NK-92 (cell line): ENCODE measurements around the gene SLC6A1.

Experiments
- DNase-seq: peaks from one replicate; lab custom pipeline; 2025; ENCODE audit not compliant: unreplicated experiment; lab: John Stamatoyannopoulos, UW

SLC6A1 gene

DNA sequence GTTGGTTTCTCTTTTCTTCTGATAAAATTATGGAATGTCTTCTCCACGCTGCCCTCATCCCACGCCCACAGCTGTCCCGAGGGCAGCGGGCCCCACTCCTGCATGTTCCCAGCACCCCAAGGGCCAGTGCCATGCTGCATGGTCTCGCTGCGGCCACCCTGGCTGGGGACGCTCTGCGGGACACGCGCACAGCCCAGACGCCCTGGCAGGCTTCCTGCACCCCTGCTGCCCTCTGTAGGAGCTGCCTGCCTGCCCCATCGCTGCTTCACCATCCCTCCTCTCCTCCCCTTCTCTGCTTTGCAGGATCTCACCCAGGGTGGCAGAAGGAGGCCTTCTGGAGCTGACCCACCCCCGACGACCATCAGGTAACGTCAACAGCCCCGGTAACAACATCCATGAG is 22.8 kb downstream of the SLC6A1 start:
- no peak for DNase-seq

DNA sequence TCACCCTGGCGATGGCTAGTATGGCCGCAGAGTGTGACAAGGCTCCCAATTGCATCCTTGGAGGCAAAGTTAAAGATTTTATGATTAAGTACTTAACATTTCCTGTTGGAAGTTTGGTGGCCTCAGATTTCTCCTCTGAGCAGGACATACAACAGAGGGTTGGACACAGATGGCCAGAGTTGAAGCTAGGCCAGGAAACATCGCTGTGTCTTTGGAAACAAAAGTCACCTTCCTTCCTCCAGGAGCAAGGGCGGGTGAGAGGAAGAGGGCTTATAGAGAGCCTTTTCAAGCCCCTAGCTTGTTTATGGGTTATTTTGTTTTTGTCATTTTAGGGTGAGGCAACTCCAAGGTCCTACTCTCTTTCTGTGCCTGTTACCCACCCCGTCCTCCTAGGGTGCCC is 24.2 kb downstream of the SLC6A1 start:
- no peak for DNase-seq

DNA sequence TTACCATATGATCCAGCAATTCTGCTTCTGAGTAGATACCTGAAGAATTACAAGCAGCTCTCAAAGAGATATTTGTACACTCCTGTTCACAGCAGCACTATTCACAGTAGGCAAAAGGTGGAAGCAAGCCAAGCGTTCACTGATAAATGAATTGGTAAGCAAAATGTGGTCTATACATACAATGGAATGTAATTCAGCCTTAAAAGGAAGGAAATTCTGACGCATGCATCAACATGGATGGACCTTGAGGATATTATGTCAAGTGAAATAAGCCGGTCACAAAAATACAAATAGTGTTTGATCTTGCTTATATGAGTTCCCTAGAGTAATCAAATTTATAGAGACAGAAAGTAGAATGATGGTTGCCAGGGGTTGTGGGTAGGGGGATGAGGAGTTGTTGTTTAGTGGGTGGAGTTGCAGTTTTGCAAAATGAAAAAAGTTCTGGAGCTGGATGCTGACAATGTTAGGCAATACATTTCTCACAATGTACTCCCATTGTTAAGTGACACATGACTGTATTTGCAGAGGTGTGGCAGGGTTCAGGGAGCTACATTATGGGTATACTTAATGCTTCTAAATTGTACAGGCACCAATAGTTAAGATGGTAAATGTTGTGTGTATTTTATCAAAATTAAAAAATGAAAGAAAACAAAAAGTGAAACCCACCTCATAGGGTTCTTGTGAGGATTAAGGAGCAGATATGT is 26.7 kb downstream of the SLC6A1 start:
- DNase-seq, result no peak

DNA sequence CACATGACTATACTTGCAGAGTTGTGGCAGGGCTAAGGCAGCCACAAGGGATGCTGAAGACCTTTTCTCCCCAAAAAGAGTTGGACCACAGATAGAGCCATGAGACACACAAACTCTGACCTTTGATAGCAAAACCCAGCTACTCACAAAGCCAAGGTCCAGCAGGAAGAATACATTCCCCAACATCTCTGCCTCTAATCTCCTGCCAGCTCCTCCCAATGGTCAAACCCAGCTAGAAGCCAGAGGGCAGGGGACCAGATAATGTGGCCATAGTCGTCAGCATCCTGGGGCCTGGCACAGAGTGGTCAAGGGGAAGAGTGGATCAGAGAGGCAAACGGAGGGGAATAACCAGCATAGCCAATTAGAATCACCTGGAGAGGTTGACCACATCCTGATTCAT is 28.2 kb downstream of the SLC6A1 start:
- no peak for DNase-seq

DNA sequence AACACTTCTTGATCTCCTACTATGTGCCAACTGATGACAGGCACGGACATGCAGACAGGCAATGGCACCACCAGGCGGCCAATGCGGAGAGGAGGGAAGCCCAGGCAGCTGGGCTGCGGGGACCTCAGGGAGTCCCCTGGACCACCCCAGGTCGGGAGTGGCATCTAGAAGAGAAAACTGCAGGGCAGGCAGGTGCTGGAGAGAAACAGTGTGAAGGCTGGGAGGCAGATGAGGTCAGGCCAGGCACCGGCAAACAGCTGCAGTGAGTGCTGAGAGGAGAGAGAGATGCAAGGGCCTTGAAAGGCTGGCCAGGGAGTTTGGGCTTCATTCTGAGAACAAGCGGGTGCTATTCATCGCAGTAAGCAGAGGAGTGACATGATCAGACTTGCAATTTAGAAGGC is 29.1 kb downstream of the SLC6A1 start:
- DNase-seq, result no peak

DNA sequence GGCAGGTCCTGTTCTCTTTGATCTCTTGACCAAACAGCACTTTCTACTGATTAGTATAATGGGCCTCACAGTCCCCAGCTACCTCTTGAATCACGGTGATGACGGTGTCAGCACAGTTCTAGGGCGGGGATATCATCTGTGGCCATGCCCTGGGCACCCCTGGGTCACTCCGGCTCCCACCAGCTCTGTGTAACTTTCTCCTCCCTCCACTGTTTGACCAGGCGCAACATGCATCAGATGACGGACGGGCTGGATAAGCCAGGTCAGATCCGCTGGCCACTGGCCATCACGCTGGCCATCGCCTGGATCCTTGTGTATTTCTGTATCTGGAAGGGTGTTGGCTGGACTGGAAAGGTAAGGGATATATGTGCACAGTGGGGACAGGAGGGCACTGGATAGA is 29.6 kb downstream of the SLC6A1 start:
- no peak for DNase-seq

DNA sequence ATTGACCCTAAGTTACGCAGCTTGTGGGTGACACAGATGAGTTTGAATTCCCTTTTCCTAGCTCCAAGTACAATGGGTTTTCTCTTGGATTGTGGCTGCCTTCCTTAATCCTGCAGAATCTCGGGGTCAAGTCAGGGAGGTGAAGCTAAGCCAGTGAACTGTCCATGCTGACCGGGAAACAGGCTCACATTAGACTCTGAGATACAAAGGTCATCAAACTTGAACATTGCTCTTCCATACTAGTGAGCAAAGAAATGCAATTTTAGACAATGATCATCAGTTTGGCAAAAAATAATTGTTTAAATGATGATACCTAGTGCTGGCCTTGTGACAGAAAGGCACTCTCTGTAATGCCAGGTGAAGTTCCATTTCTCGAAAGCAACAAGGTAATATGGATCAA is 31.6 kb downstream of the SLC6A1 start:
- DNase-seq, result no peak

DNA sequence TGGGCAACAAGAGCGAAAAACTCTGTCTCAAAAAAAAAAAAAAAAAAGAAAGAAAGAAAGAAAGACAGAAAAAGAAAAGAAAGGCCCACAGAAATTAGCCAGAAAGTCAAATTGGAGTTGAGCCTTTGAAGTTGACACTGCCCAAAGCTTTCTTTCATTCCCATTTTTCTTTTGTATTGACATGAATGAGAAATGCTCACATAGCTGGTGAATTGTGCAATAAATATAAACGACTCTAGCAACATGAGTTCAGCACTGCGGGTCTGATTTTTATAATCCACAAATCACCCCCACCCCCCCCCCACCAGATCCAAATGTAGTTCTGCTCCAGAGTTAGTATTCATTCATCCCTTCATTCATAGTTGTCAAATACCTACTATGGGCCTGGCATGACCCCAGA is 37.4 kb downstream of the SLC6A1 start:
- DNase-seq, result no peak

DNA sequence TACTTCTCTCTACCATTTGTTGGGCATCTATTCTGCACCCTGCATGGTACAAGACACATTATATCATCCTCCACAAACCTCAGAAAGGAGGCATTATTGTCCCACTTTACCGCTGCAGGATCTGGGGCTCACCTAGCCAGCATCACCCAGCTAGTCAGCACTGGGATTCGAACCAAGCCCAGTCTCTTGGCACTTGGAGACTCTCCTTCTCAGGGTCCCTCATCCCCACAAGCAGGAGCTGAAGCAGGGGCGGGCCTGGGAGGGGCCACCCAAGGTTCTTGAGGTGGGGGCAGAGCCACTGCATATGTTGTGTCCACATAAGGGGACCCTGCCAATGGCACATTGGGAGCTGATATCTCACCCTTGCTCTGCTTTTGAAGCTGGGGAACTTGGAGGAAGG is 41.3 kb downstream of the SLC6A1 start:
- DNase-seq, result no peak

DNA sequence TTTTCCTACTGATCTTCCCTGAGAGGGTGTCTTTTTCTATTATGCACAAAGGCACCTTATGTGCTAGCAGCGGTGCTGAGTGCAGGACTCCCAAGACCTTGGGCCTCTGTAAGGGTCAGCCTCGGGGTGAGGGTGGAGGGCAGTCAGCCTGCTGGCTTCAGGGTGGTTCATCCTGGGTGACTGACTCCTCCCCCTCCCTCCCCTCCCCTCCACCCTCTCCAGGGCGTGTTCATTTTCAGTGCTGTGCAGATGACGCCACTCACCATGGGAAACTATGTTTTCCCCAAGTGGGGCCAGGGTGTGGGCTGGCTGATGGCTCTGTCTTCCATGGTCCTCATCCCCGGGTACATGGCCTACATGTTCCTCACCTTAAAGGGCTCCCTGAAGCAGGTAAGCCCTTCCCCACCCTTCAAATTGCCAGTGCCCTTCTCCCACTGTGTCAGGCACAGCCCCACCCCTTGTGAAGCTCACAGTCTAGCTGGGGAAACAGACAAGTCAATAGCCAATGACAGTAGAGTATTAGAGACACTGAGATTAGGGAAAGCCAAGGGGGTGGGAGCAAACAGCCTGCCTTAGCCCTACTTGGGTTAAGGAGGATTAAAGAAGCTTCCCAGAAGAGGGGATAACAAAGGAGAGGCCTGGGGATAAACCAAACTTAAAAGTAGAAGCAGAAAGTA is 41.9 kb downstream of the SLC6A1 start:
- DNase-seq, result no peak

DNA sequence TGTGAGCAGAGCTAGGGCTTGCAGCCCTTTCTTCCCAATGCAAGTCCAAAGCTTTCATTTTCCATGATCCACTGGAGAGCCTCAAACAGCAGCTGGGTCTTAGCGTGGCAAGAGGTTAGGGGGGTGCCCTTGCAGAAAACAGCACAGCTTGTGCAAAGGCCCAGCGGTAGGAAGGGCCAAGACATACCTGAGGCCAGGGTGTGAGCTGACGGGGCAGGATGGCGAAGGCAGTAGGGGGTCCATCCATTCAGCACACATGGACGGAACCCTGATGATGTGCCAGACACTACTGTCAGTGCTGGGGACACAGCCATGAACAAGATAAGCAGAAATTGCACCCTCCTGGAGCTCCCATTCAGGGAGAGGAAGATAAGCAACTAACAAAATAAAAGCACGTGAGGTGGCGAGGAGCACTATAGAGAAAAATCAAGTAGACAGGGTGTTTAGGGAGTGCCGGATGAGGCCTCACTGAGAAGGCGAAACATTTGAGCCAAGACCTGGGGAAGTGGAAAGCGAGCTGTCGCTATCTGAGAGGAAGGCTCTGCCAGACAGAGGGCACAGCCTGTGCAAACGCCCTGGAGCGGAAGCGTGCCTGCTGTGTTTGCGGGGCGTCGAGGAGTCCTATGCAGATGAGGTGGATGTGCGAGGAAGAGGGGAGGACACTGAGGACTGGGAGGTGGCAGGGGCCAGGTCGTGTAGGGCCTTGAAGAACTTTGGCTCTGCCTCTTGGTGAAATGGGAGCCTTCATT is 43.4 kb downstream of the SLC6A1 start:
- DNase-seq, result no peak

DNA sequence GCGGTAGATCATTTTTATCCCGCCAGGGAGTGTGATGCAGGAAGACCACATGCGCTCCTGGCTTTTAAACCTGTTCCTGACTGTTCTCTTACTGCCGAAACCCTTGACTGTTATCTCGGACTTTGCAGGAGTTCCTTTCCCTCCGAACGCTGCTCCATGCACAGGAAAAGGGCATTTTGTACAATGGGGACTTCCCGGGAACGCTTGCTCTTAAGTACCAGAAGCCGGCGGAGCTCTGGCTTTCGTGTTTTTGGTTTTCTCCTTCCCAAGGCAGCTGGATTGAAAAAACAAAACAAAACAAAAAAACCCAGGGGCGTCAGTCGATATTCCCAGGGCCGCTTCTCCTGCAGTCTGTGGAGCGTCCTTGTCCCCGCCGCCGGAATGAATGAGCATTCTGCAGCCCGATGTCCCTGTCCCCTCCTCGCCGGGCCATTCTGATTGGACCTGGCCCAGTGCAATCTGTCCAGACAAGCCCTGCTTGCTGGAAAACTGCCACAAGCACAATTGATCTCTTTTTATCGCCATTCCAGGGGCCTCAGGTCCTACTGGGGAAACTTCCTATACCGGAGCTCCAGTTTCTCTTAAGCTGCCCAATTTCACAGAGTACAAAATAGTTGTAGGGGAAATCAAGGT is 44.8 kb downstream of the SLC6A1 start:
- no peak for DNase-seq

DNA sequence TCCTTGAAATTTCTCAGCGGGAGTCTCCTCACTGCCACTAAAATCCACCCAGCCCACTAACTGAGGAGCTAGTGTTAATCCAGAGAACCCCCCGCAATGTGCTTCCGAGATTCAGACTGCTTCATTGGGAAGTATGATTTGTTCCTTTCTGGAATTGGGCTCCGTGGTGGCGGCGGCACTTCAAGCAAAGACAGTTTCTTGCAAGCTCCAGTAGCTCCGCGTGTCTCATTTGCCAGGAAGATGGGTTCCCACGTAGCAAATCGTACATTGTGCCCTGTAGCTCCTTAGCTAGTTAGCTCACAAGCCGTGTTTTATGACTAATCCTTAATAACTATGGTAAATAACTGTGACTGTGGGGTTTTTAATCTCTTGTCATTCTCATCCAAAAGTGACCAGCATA is 45.4 kb downstream of the SLC6A1 start:
- DNase-seq, result no peak

DNA sequence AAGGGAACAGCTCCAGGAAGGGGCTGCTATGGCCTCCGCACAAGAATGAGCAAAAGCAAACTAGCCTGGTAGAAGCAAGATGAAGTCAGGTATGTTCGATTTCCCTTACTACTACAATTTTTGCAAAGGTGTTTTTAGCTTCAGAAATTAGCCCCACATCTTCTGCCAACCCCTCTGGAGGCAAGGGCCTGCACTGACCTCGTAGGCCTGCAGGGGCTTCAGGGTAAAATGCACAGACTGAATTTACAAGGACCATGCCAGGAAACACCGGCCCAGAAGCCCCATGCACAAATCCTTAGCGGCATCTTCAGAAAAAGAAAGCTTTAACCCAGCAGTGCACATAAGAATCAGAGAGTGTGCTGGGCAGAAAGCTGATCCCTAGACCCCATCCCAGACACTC is 53.0 kb downstream of the SLC6A1 start:
- DNase-seq, result no peak

DNA sequence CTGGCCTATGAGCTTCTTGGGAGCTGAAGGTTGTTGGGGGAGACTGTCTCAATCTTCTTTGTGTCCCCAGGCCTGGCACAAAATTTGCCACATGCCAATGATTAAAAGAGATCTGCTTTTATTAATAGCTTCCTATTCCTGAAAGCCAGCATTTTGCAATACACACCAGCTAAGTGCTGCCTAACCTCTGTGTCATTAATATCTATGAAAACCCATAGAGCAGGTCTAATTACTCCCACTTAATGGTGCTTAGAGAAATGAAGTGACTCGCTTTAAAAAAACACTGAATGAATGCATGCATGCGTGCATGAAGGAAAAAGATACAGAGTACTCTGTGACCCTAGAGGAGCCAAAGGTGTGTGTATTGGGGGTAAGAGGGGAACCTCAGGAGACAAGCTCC is 55.0 kb downstream of the SLC6A1 start:
- DNase-seq, result no peak

DNA sequence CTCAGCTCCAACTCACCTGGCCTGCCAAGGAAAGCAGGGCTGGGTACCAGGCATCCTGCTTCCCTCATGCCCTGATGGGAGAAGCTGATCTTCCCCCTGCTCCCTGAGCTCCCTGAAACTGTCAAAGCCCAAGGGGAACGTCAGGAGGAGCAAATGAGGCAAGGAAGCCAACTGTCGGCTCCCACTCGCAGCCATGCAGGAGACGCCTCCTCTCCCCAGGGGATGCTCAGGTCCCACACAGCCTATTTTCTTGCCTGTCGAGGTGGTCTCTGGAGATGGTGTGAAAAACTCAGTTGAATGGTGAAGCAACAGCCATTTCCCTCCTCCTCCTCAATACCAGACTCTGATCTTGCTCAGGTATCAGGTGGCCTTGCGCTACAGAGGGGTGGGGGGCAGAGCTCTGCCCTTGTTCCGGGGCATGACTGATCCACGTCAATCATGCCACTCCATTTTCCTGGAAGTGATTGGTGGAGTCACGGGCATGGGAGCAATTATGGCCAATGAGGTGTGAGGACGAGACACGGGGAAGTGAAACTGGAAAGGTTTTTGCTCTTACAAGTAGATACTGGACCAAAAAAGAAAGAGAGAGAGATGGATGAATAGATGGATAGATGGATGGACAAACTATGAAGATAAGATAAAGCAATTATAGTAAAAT is 58.2 kb downstream of the SLC6A1 start:
- no peak for DNase-seq

DNA sequence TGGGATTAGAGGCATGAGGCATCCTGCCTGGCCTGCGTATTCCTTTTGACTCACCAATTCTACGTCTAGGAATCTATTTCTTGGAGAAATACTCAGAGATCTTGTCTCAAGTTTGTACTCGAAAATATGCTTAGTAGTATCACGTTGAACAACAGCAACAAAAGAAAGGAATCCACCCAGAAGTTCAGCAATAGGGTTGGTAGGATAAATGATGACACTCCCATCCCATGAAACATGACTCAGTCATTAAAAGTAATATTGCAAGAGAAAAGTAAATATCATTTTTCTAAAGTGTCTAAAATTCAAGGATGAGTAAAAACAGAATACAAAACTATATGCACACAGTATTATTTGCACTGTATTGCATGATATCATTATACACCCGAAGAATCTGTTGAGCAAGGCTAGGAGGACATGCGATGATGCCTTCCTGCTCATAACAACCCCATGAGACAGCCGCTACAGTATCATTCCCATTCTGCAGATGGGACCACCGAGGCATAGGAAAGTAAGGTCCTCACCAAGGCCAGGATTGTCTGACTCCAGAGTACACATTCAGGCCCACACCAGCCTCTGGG is 61.5 kb downstream of the SLC6A1 start:
- DNase-seq, result no peak

DNA sequence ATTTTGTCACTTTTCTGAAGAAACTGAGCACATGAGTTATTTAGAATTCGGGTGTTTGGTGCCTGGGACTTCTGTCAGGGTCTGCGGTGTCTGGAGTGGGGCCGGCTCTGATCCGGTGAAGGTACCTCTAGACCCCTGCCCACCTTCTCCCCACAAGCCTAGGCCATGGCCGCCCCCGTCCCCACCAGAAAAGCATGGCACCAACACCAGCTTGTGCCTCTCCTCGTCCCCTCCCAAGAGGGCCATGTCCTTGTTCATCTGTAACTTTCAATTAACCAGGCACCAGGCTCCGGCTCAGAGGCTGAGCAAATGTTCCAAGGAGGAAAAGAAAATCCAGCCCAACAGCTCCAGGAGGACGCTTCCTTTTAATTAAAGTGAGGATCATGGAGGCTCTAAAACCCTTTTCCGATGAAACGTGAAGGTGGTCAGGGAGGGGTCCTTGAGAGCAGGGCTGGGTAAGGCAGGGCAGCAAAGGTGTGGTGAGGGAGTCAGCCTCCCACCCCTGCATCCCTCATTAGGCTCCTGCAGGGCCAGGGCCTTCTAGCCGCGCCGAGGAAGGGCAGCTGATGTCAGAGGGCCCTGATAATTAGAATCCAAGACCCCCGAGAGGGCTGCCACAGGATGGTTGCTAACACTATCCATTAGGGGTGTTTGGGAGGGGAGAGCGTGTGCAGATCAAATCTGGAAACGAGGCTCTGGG is 62.3 kb downstream of the SLC6A1 start:
- no peak for DNase-seq

DNA sequence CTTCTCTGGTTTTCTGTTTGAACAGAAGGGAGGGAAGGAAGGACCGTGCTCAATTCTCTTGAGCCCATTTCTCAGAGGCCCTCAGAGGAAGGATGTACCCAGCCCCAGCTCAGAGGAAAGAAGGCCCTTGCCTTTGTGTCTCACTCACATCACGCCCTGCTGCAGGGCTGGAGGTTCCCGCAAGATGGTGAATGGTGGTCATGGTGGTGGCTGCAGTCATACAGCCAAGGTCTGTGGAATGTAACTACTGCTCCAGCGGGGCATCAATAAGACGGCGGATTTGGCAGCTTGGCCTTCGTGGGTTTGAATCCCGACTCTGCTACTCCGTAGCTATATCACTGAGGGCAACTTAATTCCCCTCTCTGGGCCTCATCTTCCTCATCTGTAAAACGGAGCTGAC is 62.9 kb downstream of the SLC6A1 start:
- no peak for DNase-seq

DNA sequence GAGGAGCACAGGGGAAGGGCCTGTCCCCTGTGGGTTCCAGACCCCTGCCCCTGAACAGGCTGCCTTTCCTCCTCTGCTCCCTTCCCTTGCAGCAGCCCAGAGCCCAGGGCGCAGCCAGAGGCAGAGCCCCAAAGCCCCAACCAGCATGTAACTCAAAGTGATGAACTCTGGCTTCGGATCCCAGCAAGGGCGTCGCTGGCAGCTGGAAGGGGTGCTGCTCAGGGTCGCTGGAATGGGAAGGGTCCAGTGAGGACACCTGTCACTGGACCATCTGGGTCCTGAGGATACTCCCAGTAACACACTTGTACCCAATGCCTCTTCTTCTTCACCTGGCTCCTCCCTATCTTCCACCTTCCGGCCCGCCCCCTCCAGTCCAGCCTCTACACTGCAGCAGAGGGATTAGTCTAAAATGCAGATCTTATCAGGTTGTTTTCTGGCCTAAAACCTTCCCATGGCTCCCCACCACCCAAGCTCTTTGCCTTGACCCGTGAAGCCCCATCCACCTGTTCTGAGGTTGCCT is 64.0 kb downstream of the SLC6A1 start:
- DNase-seq, result no peak
